NCI-H226 (cell line): Measurements from ENCODE around the gene ECEL1.

Experiments used
- DNase-seq: peaks from one replicate; pipeline ENCODE4 v3.0.0-alpha.2; 2015

The ECEL1 gene

DNA sequence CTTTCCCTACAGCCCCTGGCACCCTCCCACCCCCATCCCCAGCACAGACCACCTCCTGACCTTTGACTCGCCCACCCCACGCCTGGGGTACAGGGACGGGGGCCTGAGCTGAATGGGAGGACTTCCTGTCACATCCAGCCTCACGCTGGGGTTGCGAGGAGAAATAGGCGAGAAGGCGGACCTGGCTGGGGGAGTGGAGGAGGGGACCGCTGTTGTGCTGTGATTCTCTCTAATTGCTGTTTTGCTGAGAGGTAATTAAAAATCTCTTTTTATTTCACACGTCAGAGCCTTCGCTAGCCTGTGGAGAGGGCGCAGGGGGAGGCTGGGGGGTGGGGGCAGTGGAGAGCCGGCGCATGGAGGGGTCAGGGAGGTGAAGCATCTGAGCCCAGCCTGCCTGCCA, 9.7 kb upstream of the ECEL1 start:
- no peak for DNase-seq

DNA sequence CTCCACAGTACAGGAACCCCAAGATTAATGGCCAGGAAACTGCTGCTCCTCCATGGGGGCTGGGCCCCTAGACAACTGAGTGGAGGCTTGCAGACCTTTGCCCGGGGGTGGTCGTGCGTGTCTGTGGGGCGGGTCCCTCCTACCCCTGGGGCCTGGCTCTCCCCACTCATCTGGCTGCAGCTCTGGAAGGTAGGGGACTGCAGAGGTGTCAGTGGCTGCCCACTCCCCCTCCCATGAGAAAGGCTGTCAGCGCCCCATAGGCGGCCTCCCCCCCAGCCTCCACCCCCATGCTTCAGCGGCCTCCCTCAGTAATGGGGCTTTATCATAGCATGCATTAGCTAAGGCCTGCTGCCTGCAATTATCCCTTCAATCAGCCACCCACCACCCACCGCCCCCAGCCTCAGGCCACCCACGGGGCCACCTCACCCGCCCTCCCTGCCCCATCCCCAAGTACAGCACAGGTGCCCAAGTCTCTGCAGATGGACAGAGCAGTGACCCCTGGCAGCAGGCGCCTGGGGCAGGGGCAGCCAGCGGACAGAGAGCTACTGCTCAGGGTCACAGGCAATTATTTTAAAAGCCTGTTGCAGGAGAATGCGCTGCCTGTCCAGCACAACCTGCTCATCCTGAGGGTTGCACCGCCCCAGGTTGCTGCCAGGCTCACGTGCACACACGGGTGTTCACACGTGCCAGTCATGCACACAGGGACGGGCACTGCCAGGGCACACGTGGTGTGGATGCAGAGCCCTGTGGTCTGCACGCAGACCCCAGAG, 9.1 kb upstream of the ECEL1 start:
- no peak for DNase-seq

DNA sequence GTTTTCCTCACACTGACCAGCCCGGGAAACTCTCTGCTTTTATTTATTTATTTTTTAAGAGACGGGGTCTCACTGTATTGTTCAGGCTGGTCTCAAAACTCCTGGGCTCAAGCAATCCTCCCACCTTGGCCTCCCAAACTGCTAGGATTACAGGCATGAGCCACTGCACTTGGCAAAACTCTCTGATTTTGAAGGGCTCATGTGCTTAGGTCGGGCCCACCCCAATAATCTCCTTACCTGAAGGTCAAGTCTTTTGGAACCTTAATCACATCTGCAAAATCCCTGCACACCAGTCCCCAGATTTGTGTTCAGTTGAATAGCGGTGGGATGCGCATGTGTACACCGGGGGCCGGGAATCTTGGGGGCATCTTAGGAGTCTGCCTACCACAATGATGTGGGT, 7.7 kb upstream of the ECEL1 start:
- no peak for DNase-seq

DNA sequence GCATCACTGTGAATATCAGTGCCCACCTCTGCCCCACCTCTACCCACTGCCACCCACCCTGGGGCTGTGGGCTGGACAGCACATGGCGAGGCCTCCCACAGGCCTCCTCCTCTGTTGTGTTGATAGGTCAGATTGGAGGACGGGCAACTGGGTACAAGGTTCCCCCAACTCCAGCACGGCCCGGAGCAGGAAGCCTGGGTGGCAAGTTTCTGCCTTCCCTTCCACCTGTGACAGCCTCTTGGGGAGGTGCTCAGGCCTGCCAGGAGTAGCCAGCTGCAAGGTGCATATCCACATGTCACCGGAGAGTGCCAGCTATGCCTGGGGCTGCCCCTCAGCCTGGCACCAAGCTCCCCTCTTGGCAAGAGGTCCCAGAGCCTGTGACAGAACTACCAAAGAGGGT, 6.9 kb upstream of the ECEL1 start:
- no peak for DNase-seq

DNA sequence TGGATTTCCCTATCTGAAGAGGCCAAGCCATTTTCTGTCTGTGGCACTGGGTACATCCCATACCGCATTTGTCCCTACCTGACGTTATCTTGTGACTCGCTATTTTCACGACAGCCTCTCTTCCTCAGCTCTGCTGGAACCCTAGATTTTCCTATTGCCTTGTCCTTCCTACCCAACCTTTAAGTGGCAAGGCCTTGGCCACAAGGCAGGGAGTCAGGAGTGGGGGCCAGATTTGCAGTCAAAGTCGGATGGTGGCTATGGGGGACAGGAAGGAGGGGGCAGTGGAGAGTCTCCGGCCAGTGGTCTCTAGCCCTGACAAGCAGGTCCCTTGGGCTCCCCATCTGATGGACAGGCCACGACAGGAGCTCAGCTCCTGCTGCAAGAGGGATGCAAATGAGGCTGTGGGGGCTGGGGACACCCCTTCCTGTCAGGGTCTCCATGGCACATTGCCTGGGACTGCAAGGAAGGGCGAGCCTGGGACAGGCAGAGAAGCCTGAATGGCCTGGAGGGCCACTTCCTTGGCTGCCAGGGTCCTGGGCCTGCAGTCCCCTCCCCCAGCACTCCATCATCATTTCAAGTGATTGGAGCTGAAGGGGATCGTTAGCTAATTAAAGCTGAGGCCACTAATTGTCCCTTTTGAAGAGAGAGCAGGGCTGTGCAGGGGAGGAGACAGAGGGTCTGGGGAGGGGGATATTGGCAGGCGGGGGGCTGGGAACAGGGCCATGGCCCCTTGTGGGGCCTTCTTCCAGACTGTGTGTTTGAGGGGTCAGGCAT, 6.3 kb upstream of the ECEL1 start:
- DNase-seq, result no peak

DNA sequence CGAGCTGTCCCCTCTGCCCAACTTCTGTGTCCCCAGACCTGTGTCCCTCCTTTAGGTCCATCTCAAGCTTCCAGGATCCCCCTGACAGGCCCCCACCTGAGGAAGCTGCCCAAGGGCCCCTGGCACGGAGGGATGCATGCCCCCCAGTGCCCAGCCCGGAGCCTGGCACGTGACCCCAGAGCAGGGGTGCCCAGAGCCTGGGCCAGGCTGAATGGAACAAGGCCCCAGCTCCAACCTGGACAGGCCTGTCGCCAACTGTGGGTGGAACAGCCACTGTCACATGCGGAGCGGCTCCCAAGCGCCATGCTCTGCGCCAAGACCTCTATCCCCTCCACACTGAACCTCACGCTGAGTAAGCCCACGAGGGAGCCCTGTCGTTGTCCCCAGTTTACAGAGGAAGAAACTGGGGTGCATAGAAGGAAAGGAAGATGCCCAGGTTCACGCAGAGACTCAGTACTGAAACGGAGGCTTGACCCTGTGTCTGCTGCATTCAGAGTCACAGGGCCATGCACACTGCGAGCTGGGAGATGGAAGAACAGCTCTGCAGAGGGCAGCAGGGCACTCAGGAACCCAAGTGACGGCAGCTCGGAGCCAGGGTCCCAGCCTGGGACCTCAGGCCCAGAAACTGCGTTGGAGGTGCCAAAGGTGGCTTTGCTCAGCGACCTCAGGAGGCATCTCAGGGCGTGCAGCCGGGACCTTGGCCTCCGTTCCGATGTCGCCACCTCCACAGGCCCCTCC, 5.5 kb upstream of the ECEL1 start:
- no peak for DNase-seq

DNA sequence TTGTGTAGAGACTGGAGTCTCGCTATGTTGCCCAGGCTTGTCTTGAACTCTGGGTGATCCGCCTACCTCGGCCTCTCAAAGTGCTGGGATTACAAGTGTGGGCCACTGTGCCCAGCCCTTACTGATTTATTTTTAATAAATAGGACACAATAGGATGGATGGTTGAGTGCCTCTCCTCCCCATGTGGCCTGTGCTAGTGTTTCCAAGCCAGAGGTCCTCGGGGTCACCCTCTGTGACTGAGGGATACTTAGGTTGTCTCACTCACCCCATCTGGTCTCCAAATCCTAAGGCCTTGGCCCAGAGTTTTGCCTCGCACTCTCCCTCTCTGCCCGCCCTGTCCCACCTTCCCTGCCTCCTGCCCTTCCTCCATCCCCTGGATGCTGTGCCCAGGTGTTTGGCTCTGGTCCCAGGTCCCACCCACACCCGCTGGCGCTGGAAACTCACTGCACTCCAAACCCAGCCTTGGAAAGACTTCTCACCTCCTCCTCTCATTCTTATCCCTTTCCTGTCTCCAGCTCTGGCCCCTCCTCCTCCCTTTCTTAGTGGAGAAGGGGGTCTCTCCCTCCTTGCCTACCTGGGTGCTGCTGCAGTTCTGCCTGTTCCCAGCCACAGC, 4.7 kb upstream of the ECEL1 start:
- no peak for DNase-seq

DNA sequence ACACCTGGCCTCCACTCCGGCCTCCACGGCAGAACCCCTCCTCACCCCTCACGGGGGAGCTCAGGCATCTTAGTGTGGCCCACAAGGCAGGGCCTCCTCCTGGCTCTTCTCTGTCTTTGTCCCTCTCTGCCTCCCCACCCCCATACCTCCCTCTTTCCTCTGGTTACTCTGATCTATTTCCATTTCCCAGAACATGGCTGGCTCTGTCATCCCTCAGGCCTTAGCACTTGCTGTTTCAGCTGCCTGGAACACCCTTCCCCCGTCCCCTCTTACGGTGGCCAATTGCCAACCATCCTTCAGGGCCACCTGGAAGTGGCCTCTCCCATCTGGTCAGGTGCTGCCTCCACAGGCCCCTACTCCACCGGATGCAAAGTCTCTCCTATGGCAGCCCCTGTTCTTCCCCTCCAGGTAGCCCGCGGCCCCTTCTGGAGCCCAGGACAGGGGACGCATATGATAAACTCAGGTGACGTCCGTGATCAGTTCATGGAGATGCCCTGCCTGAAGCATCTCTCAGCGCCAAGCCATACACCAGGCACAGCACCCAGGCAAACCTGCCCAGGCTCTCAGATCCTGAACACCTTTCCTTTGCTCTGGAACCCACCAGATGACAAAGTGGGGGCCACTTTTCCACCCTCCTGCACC, 3.6 kb upstream of the ECEL1 start:
- no peak for DNase-seq

DNA sequence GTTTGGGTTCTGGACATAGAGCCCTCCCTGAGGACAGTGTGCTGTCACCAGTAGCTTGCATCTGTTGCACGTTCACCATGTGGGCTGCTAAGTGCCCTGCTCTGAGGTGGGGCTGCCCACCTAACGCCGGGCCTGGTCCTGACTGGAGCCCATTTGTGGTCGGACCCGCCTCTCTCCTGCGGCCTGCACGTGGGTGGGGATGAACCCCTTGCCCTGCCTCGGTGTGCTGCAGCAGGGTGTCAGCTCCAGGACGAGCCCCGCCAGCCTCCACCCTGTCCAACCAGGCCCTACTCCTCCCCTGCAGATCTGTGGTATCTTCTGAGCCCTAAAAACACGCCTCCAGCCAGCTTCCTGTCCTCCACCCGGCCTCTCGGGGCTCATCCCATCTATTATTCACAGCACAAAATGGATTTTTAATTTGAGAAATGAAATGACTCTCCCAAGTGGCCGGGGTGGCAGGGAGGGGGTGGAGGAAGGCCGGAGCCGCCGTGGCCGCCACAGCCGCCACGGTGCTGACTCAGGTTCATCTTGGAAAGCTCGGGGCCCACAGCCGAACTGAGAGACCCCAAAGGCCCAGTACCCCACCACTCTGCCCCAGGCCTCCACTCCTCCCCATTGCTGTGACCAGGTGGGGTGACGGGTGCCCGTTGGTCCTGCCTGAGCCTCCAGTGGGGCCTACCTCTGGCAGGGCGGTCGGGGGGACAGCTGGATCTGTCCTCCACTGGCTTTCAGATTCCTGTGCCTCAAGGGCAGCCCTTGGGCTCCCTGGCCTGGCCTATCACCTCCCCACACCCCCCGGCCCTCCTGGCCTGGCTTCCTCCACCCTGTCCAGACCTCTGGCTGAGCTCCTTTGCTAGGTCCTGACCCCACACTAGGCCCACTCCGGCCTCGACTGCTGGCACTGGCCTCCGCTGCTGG, 2.8 kb upstream of the ECEL1 start:
- DNase-seq, result no peak

DNA sequence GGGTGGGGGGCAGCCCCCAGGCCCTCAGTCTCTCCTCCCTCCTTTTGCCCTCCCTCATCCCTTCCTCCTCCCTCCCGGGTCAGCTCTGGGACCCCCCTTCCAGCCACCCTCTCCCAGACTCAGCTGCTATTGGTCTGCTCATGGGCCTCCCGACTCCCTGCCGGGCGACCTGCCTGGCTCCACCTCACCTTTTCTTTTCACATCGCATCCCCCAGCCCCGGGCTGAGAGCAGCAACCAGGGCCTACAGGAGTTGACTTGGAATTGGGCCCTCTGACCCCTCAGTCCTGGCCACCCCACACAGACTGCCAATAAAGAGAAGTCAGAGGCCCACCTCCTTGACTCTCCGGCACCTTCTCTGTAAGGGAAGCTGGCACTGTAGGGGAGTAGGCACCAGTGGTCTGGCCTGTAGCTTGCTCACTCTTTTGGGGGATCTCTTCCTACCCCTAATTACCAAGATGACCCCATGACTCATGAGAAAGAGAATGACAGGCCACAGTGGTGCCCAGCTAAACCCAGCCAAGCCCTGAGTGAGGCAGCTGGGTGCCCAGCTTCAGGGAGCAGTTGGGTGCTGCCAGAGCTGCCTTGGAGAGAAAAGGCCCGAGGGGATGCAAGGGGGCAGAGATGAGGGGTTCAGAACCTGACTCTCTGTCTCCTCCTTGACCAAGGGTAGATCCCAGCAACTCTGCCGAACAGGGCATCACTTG, 2.0 kb upstream of the ECEL1 start:
- no peak for DNase-seq

DNA sequence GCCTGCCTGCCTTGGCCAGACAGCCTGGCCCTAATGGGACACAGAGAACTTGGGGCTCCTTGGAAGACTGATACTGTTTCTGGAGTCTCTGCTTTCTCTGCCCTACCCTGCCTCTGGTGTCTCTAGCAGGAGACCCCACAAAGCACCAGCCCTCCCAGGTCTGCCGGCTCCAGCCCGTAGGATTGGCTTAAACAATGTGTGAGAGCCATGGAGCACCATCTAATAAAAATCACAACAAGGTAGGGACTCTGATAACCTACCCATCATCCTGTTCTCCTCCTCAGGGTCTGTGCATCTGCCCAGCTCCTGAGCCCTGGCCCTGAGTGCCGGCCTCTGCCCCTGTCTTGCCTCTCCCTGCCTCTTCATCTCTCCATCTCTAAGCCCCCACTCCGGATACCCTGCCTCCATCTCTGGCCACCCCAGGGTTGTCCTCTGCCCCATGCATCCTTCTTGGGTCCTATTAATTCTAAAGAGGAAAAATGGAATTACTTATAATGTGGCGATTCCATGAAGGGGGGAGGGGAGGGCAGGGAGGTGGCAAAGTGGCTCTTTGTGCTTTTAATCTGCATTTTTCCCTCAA, 1.2 kb upstream of the ECEL1 start:
- DNase-seq, result no peak

DNA sequence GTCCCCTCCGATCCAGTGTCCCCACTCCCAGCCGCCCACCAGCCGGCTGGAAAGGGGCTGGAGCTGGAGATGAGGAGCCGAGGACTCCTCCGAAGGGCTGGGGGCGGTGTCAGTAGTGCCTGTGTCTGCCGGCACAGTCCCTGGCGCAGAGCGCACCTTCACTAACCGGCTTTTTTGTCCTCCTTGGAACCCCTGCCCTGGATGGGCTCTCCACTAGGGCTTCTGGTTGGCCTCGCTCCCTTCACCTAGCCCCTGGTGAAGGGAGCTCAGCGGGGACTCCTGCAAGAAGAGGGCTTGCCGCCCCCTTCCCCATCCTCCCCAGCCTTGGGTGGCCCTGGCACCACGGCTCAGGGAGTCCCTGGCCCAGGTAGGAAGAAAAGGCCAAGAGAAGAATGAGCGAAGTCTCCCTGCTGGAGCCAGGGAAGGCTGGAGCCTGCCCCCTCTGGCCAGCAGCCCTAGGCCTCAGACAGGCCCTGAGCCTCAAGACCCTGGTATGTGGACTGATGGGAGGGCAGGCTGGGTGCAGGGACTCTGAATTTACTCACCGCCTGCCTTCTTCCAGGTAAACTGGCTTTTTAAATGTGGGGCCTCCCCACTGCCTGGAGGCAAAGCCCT, 570 bp upstream of the ECEL1 start:
- no peak for DNase-seq

DNA sequence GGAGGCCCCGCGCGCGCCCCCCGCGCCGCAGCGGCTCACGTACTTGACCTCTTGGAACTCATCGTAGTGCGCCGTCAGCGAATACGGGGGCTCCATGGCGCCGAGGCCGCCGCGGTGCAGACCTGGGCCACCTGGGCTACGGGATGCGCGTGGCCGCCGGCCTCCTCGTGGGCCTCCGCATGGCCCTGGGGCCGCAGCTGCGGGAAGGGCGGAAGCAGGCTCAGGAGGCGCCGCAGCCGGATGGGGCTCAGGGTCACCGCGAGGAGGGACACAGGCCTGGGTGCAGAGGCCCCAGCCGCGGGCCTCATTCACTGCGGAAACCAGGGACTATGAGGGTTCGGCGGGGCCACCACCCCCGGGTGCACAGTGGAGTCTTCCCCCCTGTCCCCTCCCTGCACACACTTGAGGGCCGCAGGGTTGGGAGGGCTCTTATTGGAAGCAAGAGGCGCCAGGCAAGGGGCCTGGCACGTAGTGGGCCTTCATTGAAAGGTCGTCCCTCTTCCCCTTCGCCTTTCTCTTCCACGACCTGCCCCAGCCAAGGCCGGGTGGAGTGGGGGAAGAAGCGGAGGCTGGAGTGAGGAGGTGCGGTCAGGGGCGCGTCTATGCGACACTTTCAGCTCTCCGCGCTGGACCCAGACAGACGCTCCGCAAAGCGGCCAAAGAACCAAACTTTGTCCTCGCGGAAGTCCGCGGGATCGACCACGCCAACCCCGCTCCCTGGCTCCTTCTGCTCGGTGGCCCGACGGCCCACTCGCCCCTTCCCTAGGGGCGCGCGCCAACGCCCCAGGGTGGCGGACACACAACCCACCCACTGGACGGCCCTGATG, 863 bp downstream of the ECEL1 start:
- DNase-seq, result no peak

DNA sequence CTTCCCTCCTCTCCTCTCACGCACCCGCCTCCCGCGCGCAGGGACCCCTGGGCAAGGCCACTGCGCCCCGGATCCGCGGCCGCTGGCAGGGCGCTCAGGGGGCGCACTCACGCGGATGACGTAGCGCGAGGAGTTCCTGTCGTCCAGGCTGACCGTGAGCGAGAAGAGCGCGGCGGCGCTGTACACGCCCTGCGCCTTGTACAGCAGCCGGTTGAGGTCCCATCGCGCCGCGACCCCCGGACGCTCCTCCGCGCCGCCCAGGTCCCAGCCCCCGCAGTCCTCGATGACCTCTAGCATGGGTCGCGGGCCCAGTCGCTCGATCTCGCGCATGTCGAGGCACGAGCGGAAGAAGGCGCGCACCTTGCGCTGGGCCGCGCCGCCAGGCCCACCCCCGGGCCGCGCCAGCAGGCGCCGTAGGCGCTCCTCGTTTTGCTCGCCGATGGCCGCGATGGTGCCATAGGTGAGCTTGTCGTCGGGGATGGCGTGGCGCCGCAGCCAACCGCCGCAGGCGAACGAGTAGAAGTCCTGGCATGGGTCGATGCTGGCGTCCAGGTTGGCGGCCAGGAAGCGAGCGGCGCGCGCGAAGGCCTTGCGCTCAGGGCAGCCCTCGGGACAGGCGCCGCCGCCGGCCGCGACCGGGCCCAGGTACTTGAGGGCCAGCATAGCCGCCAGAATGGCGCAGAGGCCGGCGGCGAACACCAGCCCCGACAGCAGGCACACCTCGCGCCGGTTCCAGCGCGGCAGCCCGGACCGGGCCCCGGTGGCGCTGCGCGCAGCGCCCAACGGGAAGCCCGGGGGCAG, 1.7 kb downstream of the ECEL1 start:
- no peak for DNase-seq

DNA sequence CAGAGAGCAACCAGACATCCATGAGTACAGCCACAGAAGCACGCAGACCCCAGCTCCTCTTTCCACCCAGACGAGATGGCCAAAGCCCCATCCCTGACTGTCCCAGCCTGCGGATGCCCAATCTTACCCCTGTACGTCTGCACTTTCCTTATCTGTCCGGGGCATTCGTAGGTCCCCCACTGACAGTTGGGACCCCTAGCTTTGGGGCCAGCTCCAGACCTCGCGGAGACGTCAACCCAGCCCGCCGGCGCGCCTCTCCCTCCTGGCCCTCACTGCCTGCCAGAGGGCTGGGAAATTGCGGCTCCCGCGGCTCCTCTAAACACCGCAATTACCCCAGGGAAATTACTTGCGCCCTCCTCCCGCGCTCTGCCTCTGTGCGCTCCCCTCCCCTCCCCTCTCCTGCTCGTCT, 2.3 kb downstream of the ECEL1 start:
- no peak for DNase-seq

DNA sequence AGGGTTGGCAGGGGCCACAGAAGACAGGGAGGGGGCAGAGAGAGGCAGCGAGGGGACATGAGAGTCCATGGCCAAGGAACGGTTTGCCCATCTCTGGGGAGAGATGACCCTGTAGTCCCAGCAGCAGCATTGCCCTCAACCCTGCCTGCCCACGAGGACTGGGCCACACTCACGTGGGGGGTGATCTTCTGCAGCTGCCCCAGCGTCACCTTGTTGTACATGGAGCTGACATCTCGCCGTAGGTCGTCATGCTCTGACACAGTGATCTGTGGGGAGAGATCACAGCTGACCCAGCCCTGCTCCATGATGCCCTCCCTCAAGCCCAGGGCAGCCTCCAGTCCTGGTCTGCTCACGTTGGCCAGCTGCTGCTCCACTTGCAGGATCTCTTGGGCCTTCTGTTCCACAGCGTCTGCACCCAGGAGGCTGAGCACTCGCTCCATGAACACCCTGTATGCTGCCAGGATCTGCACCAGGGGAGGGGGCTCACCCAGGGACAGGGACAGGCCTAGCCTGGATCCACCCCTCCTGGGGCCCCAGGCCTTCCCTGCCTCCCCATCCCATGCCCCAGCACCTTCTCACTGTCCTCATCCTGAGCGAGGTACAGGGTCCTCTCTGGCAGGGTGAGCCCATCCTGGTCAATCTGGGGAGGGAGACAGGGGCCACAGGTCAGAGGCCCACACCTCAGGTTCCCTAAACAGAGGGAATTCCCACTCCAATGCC, 2.8 kb downstream of the ECEL1 start:
- no peak for DNase-seq

DNA sequence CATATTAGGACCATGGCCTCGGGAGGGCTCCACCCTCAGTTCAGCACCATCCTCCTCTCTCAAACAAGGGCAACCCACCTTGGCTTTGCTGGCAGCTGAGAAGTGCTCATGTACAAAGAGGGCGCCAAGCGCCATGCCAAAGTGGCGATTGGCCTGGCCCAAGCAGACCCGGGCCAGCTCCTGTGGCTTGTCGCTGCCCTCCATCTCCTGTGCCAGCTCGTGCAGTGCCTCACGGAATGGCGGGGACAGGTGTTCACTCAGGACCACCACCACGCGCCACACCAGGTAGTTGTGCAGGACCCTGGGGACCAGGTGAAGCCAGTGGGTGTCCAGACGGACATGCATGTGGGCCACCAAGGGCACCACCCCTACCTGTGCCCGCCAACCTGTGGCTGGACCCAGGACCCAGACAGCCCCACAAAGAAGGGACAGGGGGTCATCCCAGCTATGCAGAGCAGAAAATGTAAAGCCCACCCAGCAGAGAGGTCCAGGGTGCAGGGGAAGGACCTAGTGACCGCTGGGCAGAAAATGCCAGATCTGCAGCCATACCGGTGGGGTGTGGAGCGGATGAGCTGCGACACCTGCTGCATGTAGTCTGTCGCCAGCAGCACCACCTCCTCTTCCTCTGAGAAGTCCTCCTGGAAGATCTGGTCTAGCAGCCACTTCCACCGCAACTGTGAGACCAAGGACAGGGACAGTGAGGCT, 3.6 kb downstream of the ECEL1 start:
- DNase-seq, result no peak
